BLaER1 treated with 17β-estradiol and CSF1 and Interleukin-3, amounts not matched to agents 10 nM and 100 nM (cell line): ENCODE measurements around the gene GP1BA.
"Not testable (repeated sequence)": the region's sequence is repeated elsewhere in the genome, so short reads cannot be mapped to it uniquely, and the experiment has no call there.

Experiments used
- H3K27ac ChIP-seq, 11 experiments: shearing (Covaris generic); formaldehyde crosslinking; 2 replicates each; pipeline ENCODE4 v1.8.1; 2022
- H3K27me3 ChIP-seq, 11 experiments: shearing (Covaris generic); formaldehyde crosslinking; 2 replicates each; pipeline ENCODE4 v1.8.1; 2022
- H3K36me3 ChIP-seq, 11 experiments: shearing (Covaris generic); formaldehyde crosslinking; 2 replicates each; pipeline ENCODE4 v1.8.1; 2022
- H3K4me1 ChIP-seq, 10 experiments: shearing (Covaris generic); formaldehyde crosslinking; 2 replicates each; pipeline ENCODE4 v1.8.1; 2022
- H3K4me2 ChIP-seq, 11 experiments: shearing (Covaris generic); formaldehyde crosslinking; 2 replicates each; pipeline ENCODE4 v1.8.1; 2022
- H3K4me3 ChIP-seq, 10 experiments: shearing (Covaris generic); formaldehyde crosslinking; 2 replicates each; pipeline ENCODE4 v1.8.1; 2022
- H3K9ac ChIP-seq, 11 experiments: shearing (Covaris generic); formaldehyde crosslinking; 2 replicates each; pipeline ENCODE4 v1.8.1; 2022
- H3K9me3 ChIP-seq, 11 experiments: shearing (Covaris generic); formaldehyde crosslinking; replicated peaks in 1 of 11; 2 replicates each; pipeline ENCODE4 v1.8.1; 2022
- H4K20me1 ChIP-seq, 11 experiments: shearing (Covaris generic); formaldehyde crosslinking; 2 replicates each; pipeline ENCODE4 v1.8.1; 2022
- Cebpa-rat ChIP-seq, 11 experiments: shearing (Covaris generic); IDR thresholded peaks; 2 replicates each; pipeline ENCODE4 v1.8.1; 2022

GP1BA gene

DNA sequence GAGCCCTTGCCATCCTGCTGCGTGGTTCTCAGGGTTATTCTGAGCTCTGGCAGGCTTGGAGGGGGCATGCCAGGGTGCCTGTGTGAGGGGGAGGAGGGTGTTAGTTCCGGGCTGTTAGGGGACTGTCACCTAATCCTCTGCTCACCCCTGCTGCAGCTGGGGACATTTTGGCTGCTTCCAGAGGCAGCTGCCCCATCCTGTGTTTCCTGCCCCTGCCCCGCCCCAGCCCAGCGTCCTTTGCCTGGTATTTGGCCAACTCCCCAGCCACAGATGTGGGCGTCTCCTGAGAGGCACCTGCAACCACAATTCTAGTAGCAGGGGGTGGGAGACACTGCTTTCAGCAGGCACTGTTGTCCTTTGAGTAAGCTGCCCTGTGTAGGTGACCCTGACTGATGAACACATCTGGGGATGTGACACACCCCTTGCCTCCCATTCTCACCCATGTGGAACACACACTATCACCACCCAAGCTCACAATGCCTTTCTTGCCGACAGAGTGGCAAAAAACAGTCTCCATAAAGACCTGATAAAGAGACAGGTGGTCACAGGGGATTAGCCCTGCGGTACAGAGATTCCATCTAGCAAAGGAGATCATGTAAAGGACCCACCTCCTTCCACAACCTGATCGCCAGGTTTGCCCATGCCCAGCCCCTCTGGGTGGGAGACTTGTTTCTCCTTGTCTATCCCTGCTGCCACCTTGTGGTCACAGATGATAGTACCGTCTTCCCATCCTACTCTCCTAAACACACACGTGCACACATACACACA, 28.8 kb upstream of the GP1BA start, which contains the start of gene CHRNE:
CHRNE (minus strand) TSS at position 48 of the 768 bp plus-strand sequence; CDS start at position 13, 35 bp downstream.
- Histone ChIP-seq H3K9ac (peak within 1 kb of the TSS in 9 of 11 experiments; percentile 3 to 49 (median 29); a peak in 9 of 22 replicates), H3K27ac (peak within 1 kb of the TSS in 4 of 11 experiments; percentile 3 to 44 (median 17); a peak in 6 of 22 replicates), H3K4me2 (peak within 1 kb of the TSS; percentile 57 to 89 (median 71)), H3K36me3 (0 out of 22 replicates have a peak, but pooled peaks cover 0 to 5% (median 0%) of the 10 kb centered on the region in 11 experiments), H4K20me1 (peaks cover 0 to 10% (median 0%) of the 10 kb centered on the region in 11 experiments; a peak in 6 of 22 replicates), H3K4me3 (peak within 1 kb of the TSS in 1 of 10 experiments; percentile 24; a peak in 1 of 20 replicates), H3K4me1 (peaks cover 46 to 59% (median 53%) of the 10 kb centered on the region in 10 experiments), H3K9me3 (no peaks in the 10 kb centered on the region), H3K27me3 (peaks cover 24 to 32% (median 31%) of the 10 kb centered on the region in 11 experiments)
- no peak for TF ChIP-seq Cebpa-rat (IDR thresholded peaks at IDR 0.05)

GRCh38 chr17:4906642-4907041, 25.4 kb upstream of the GP1BA start:
- H3K9me3 ChIP-seq, H3K4me2 ChIP-seq, H3K27me3 ChIP-seq, H3K36me3 ChIP-seq, H4K20me1 ChIP-seq, H3K4me3 ChIP-seq, H3K27ac ChIP-seq, H3K9ac ChIP-seq: not testable (repeated sequence)
- H3K4me1 ChIP-seq = peaks cover 34 to 44% (median 38%) of the 10 kb centered on the region in 10 experiments

DNA sequence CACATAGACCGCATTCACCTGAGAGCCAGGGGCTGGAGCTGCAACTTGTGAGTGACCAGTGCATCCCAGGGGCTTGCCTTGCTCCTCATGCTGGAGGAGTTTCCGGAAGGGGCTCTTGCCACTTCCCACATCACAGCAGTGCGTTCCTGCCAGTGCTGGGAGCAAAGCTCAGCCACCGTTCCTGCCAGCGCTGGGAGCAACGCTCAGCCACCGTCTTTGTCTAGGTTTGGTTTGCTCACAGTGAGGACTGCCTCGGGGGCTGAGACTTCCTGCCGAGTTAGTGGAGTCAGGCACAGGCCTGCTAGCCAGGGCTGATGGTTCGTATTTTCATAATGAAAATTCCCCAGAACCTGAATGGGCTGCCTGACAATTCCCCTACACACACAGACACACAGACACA, 23.8 kb upstream of the GP1BA start:
- Histone ChIP-seq H3K27ac (peak overlapping the region in 10 of 11 experiments; percentile 49 to 71 (median 65); a peak in 19 of 22 replicates), H3K36me3 (no peaks in the 10 kb centered on the region), H3K9ac (peak overlapping the region; percentile 1 to 66 (median 49); a peak in 18 of 22 replicates), H3K4me2 (peak overlapping the region; percentile 52 to 78 (median 71)), H3K9me3 (no peaks in the 10 kb centered on the region), H3K4me1 (peaks cover 21 to 35% (median 28%) of the 10 kb centered on the region in 10 experiments), H3K4me3 (no peak overlapping the region), H3K27me3 (no peaks in the 10 kb centered on the region), H4K20me1 (no peaks in the 10 kb centered on the region; a peak in 1 of 22 replicates)
- no peak for TF ChIP-seq Cebpa-rat (IDR thresholded peaks at IDR 0.05)

DNA sequence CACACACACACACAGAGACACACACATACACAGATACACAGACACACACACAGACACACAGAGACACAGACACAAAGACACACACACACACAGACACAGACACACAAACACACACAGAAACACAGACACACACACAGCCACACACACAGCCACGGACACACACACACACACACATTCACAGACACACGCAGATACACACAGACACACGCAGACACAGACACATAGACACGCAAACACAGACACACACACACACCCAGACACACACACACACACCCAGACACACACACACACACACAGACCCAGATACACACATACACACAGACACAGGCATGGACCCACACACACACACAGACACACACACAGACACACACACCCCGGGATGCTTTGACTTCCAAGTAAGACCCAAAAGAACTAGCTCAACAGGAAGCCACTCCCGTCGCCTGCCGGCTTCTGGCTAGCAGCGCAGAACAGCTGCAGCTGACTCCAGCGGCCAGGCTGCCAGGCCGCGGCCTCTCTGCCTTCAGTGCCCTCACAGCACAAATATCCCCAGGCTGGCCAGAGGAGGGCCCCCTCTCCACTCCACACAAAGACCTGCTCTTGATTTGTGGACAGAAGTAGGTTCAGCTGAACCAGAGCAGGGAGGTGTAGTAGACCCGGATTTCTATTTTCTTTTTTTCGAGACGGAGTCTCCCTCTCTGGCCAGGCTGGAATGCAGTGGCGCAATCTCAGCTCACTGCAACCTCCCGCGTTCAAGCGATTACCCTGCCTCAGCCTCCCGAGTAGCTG, 23.2 kb upstream of the GP1BA start:
- no peak overlapping the region for H3K4me3 ChIP-seq
- H3K36me3 ChIP-seq = no peaks in the 10 kb centered on the region
- peaks cover 18 to 31% (median 24%) of the 10 kb centered on the region in 10 experiments for H3K4me1 ChIP-seq
- H3K4me2 ChIP-seq = peak overlapping the region; percentile 52 to 78 (median 71)
- H4K20me1 ChIP-seq = no peaks in the 10 kb centered on the region
- H3K27ac ChIP-seq = peak overlapping the region in 10 of 11 experiments; percentile 49 to 71 (median 65); a peak in 20 of 22 replicates
- no peaks in the 10 kb centered on the region for H3K9me3 ChIP-seq
- TF ChIP-seq Cebpa-rat (IDR thresholded peaks at IDR 0.05) = no peak
- no peaks in the 10 kb centered on the region for H3K27me3 ChIP-seq
- peak overlapping the region; percentile 21 to 66 (median 49); a peak in 20 of 22 replicates for H3K9ac ChIP-seq

- H3K9me3 ChIP-seq = no peaks in the 10 kb centered on the region
- no peak overlapping the region for H3K4me3 ChIP-seq
- no peak overlapping the region for H3K4me2 ChIP-seq
- no peak overlapping the region for H3K9ac ChIP-seq
- TF ChIP-seq Cebpa-rat (IDR thresholded peaks at IDR 0.05) = no peak
- H4K20me1 ChIP-seq = no peaks in the 10 kb centered on the region
- H3K4me1 ChIP-seq = peaks cover 8 to 18% (median 13%) of the 10 kb centered on the region in 10 experiments
- H3K27ac ChIP-seq = no peak overlapping the region
- H3K27me3 ChIP-seq = no peaks in the 10 kb centered on the region
- no peaks in the 10 kb centered on the region for H3K36me3 ChIP-seq
Observed at GRCh38 chr17:4913994-4914393, 18.1 kb upstream of the GP1BA start.

- not testable (repeated sequence) for H3K9ac ChIP-seq, H3K36me3 ChIP-seq, H3K27me3 ChIP-seq, H3K4me2 ChIP-seq, H3K9me3 ChIP-seq, H4K20me1 ChIP-seq, H3K27ac ChIP-seq, H3K4me3 ChIP-seq
- peaks cover 6 to 13% (median 9%) of the 10 kb centered on the region in 10 experiments for H3K4me1 ChIP-seq
Observed at GRCh38 chr17:4914551-4914950, 17.5 kb upstream of the GP1BA start.

DNA sequence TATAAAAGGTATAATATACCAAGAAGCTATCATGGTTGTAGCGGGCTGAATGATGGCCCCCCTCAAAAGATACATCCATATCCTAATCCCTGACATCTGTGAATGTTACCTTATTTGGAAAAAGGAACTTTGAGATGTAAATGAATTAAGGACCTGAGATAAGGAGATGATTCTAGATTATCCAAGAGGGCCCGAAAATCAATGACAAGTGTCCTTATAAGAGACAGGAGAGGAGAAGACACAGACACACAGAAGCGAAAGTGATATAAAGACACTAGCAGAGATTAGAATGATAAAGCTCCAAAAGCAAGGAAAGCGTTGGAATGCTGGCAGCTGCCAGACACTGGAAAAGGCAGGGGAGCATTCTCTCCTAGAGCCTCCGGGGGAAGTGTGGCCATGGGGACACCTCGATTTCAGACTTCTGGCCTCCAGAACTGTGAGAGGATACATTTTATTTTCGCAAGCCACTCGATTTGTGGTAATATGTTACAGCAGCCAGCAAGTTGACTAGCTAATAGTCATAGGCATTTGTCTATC, 12.5 kb upstream of the GP1BA start:
- Histone ChIP-seq H3K4me1 (peaks cover 0 to 27% (median 12%) of the 10 kb centered on the region in 10 experiments; a peak in 14 of 20 replicates), H3K4me2 (peak overlapping the region in 5 of 11 experiments; percentile 18 to 66 (median 56); a peak in 6 of 22 replicates), H4K20me1 (no peaks in the 10 kb centered on the region), H3K36me3 (no peaks in the 10 kb centered on the region), H3K27me3 (no peaks in the 10 kb centered on the region), H3K27ac (peak overlapping the region in 4 of 11 experiments; percentile 8 to 38 (median 19); a peak in 8 of 22 replicates), H3K9ac (peak overlapping the region in 1 of 11 experiments; percentile 7; a peak in 1 of 22 replicates), H3K4me3 (no peak overlapping the region), H3K9me3 (no peaks in the 10 kb centered on the region)
- no peak for TF ChIP-seq Cebpa-rat (IDR thresholded peaks at IDR 0.05)

DNA sequence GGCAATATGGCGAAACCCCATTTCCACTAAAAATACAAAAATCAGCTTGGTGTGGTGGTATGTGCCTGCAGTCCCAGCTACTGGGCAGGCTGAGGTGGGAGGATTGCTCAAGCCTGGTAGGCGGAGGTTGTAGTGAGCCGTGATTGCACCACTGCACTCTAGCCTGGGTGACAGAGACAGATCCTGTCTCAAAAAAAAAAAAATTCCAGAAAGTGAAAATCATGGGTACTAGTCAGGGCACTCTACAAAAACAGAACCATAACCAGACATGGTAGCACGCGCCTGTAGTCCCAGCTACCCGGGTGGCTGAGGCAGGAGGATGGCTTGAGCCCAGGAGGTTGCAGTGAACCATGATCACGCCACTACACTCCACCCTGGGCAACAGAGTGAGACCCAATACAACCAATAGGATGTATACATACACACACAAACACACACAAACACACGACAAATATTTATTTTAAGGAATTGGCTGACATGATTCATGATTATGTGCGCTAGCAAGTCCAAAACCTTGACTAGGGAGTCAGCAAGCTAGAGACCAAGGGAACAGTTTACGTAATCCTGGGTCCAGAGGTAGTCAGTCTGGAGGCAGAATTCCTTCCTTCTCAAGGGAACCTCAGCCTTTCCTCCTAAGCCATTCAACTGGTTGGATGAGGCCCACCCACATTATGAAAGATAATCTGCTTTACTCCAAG, 11.6 kb upstream of the GP1BA start:
- peak overlapping the region in 1 of 11 experiments; percentile 7; a peak in 2 of 22 replicates for H3K9ac ChIP-seq
- no peaks in the 10 kb centered on the region for H4K20me1 ChIP-seq
- TF ChIP-seq Cebpa-rat (IDR thresholded peaks at IDR 0.05) = peak in 6 of 11 experiments; percentile 20 to 67 (median 49); a peak in 7 of 22 replicates
- no peaks in the 10 kb centered on the region for H3K36me3 ChIP-seq
- peak overlapping the region in 5 of 11 experiments; percentile 19 to 57 (median 31); a peak in 8 of 22 replicates for H3K27ac ChIP-seq
- no peaks in the 10 kb centered on the region for H3K27me3 ChIP-seq
- H3K9me3 ChIP-seq = no peaks in the 10 kb centered on the region
- H3K4me2 ChIP-seq = peak overlapping the region in 9 of 11 experiments; percentile 12 to 66 (median 48); a peak in 14 of 22 replicates
- peaks cover 0 to 27% (median 12%) of the 10 kb centered on the region in 10 experiments; a peak in 14 of 20 replicates for H3K4me1 ChIP-seq
- H3K4me3 ChIP-seq = no peak overlapping the region
